ENCODE data around the gene FOLR1. TPM values are rescaled to one million over a fixed set of nuclear protein-coding genes. Genes with fewer than 3 reads are reported as not detected.

Gene FOLR1
- polyA plus RNA-seq, 1 donor from 2014 or later: not detected

- H4K20me1 ChIP-seq (ENCODE audit: insufficient read depth): no peaks in the 10 kb centered on the region
- H3K79me2 ChIP-seq (replicated peaks; ENCODE audit: insufficient read depth, low read length): peaks cover 4% of the 10 kb centered on the region
- H3K27ac ChIP-seq (ENCODE audit: low read length): no peak overlapping the region
- H3K4me3 ChIP-seq (ENCODE audit: low read length): no peak overlapping the region
- no peak for TF ChIP-seq RAD21 (conservative IDR thresholded peaks at IDR 0.05)
- no peak for TF ChIP-seq EZH2 (IDR thresholded peaks at IDR 0.05; ENCODE audit: borderline replicate concordance, insufficient read depth, low read length, poor library complexity, severe bottlenecking)
- no peak for TF ChIP-seq TAF1 (IDR thresholded peaks at IDR 0.05; ENCODE audit: low read depth)
- no peak for TF ChIP-seq EP300 (conservative IDR thresholded peaks at IDR 0.05; ENCODE audit: poor library complexity, severe bottlenecking)
- TF ChIP-seq SMC3 (conservative IDR thresholded peaks at IDR 0.05; ENCODE audit: poor library complexity): no peak
- no peak for TF ChIP-seq CTCF (IDR thresholded peaks at IDR 0.05; ENCODE audit: poor library complexity, severe bottlenecking)
- no peak for TF ChIP-seq POLR2AphosphoS5 (IDR thresholded peaks at IDR 0.05)
- H3K9ac ChIP-seq (ENCODE audit: low read length): no peak overlapping the region
- no peak overlapping the region for H2AFZ ChIP-seq (ENCODE audit: low read depth, low read length)
- no peak overlapping the region for H3K4me2 ChIP-seq (ENCODE audit: low read length)
- no peaks in the 10 kb centered on the region for H3F3A ChIP-seq (ENCODE audit: insufficient read depth, low read length, poor library complexity, severe bottlenecking)
- no peaks in the 10 kb centered on the region for H3K9me2 ChIP-seq (ENCODE audit: insufficient read depth, low read length)
- H3K27me3 ChIP-seq (ENCODE audit: insufficient read depth, low read depth, low read length): no peaks in the 10 kb centered on the region
- no peaks in the 10 kb centered on the region for H3K36me3 ChIP-seq (ENCODE audit: insufficient read depth, low read length)
- H3K9me3 ChIP-seq (ENCODE audit: low read length): no peaks in the 10 kb centered on the region
These were observed 38.9 kb downstream of the FOLR1 start for GRCh38 chr11:72230764-72231365.

- Histone ChIP-seq H2AFZ (ENCODE audit: low read depth, low read length) (no peak overlapping the region), H3K4me3 (ENCODE audit: low read length) (no peak overlapping the region), H3K4me2 (ENCODE audit: low read length) (no peak overlapping the region), H3K9me2 (ENCODE audit: insufficient read depth, low read length) (no peaks in the 10 kb centered on the region), H3K9me3 (ENCODE audit: low read length) (no peaks in the 10 kb centered on the region), H3K27ac (ENCODE audit: low read length) (no peak overlapping the region), H3K27me3 (ENCODE audit: insufficient read depth, low read depth, low read length) (no peaks in the 10 kb centered on the region), H3F3A (ENCODE audit: insufficient read depth, low read length, poor library complexity, severe bottlenecking) (no peaks in the 10 kb centered on the region), H3K36me3 (ENCODE audit: insufficient read depth, low read length) (no peaks in the 10 kb centered on the region), H3K9ac (ENCODE audit: low read length) (no peak overlapping the region), H3K79me2 (replicated peaks; ENCODE audit: insufficient read depth, low read length) (no peaks in the 10 kb centered on the region), H4K20me1 (ENCODE audit: insufficient read depth) (no peaks in the 10 kb centered on the region)
- TF ChIP-seq EP300 (conservative IDR thresholded peaks at IDR 0.05; ENCODE audit: poor library complexity, severe bottlenecking) (no peak), SMC3 (conservative IDR thresholded peaks at IDR 0.05; ENCODE audit: poor library complexity) (no peak), TAF1 (IDR thresholded peaks at IDR 0.05; ENCODE audit: low read depth) (no peak), EZH2 (IDR thresholded peaks at IDR 0.05; ENCODE audit: borderline replicate concordance, insufficient read depth, low read length, poor library complexity, severe bottlenecking) (no peak), CTCF (IDR thresholded peaks at IDR 0.05; ENCODE audit: poor library complexity, severe bottlenecking) (no peak), REST (IDR thresholded peaks at IDR 0.05; ENCODE audit: borderline replicate concordance) (no peak), MXI1 (conservative IDR thresholded peaks at IDR 0.05; ENCODE audit: poor library complexity, severe bottlenecking) (no peak)
These were observed 39.7 kb downstream of the FOLR1 start for GRCh38 chr11:72231396-72232259.
